Astrocyte of the cerebellum (primary cell): ENCODE results near the gene APOH.

Source experiments
- DNase-seq: peaks from one replicate; pipeline ENCODE4 v3.0.0-alpha.2; 2011; ENCODE audit warnings: low read depth
- H3K4me3 ChIP-seq: 2 replicates; pipeline ENCODE4 v1.5.1; 2011; ENCODE audit warnings: mild to moderate bottlenecking, low read depth, low read length, moderate library complexity
- in situ Hi-C: cut with HindIII; loops from 2 replicates; pipeline ENCODE4 v1.10.0; 2017; ENCODE audit warnings: low sequenced_read_pairs
- TF ChIP-seq, protein P1 (sequence below): IDR thresholded peaks from 2 replicates; pipeline ENCODE4 v1.5.1; 2012; ENCODE audit warnings: low read length, low read depth, moderate library complexity, mild to moderate bottlenecking; ENCODE audit errors: missing control alignments

APOH gene

DNA sequence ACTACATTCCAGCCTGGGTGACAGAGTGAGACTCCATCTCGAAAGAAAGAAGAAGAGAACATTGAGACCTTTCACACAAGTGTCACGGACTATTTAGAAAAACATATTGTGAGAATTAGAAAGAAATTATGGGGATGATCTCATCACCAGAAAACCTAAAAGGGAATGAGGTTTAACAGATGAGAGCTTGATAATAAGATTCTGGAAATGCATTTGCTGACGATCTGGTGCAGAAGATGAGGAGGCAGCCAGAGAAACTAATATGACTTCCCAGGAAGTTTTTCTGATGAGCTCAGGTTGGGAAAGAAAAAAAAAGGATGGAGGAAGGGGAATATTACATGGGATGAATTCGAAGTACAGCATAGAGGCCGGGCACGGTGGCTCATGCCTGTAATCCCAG is 10.8 kb upstream of the APOH start:
- in situ Hi-C loops, result no loop called here
- TF ChIP-seq, protein P1, sequence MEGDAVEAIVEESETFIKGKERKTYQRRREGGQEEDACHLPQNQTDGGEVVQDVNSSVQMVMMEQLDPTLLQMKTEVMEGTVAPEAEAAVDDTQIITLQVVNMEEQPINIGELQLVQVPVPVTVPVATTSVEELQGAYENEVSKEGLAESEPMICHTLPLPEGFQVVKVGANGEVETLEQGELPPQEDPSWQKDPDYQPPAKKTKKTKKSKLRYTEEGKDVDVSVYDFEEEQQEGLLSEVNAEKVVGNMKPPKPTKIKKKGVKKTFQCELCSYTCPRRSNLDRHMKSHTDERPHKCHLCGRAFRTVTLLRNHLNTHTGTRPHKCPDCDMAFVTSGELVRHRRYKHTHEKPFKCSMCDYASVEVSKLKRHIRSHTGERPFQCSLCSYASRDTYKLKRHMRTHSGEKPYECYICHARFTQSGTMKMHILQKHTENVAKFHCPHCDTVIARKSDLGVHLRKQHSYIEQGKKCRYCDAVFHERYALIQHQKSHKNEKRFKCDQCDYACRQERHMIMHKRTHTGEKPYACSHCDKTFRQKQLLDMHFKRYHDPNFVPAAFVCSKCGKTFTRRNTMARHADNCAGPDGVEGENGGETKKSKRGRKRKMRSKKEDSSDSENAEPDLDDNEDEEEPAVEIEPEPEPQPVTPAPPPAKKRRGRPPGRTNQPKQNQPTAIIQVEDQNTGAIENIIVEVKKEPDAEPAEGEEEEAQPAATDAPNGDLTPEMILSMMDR, result no peak
- no peak for DNase-seq
- no peak overlapping the region for H3K4me3 ChIP-seq

DNA sequence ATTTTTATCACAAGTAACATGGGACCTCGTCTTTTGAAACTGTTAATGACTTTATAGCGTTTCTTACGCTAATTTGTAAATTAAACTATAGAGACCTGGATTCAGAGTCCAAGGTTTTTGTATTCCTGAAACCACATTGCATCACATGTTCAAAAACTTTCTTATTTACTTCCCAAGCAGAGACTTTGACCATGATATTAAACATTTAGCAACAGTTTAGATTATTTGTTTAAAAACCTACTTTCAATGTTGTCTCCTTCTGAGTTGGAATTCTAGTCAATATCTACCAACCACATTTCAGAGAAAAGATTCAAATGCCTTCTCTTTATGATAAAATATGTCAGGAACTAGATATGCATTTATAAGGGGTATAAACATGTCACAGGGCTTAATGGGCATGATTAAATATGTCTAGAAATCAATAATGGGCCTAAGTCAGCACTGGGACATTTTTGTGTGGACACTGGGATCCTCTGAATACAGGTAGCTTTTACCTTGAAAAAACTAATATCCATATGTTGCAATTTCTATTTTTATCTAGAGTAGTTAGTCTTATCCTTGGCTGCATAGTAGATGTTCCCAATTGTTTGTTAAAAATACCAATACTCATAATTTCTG is 6.3 kb upstream of the APOH start:
- no peak for DNase-seq
- TF ChIP-seq, protein P1, result no peak
- in situ Hi-C loops, result no loop called here
- H3K4me3 ChIP-seq, result no peak overlapping the region

DNA sequence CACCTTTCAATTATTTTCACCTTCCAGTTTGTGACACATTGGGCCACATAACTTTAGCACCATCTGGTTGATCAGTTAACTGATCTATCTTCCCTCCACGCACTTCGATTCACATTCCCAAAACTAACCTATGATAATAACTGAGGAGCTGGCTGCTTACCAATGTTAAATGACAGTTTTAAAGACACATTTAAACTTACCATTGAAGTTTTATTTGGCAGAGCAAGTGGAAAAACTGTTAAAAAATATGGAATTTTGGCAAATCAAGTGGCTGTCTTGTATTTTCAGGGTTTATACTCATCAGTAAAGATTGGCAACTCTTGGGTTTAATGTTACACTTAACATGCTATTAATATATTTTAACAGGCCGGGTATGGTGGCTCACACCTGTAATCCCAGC is 5.4 kb upstream of the APOH start:
- in situ Hi-C loops, result loop anchor here (5.0 kb wide), 1 partner anchor 103 kb away; no protein-coding TSS in a partner anchor
- no peak overlapping the region for H3K4me3 ChIP-seq
- DNase-seq, result no peak
- TF ChIP-seq, protein P1, result no peak

DNA sequence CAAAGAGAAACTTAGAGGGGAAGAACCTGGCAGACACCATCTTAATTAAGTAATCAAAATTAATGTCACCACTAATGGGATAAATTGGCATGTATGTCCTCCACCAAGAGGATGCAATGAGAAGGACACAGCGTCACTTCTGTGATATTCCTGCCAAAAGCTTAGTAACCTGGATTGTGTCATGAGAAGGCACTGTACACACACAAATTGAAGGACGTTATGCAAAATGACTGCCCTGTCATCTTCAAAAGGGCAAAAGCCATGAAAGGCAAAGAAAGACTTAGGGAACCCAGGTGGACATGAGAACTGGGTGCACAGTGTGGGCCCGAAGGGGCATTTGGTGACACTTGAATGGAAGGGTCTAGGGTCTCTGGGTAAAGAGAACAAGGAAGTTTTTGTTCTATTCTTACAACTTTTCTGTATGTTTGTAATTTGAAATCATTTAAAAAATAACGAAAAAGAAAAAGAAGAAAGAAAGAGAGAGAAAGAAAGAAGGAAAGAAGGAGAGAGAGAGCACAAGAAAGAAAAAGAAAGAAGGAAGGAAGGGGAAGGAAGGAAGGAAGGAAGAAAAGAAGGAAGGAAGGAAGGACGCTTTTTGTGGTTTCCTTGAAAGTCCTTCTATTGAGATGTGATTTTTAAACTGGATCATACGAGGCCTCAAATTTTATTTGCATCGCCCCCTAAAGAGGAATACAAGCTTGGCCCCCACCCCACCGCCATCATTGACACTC is 4.0 kb upstream of the APOH start:
- in situ Hi-C loops, result loop anchor here (5.0 kb wide), 1 partner anchor 104 kb away; no protein-coding TSS in a partner anchor
- TF ChIP-seq, protein P1, result no peak
- DNase-seq, result no peak
- no peak overlapping the region for H3K4me3 ChIP-seq

DNA sequence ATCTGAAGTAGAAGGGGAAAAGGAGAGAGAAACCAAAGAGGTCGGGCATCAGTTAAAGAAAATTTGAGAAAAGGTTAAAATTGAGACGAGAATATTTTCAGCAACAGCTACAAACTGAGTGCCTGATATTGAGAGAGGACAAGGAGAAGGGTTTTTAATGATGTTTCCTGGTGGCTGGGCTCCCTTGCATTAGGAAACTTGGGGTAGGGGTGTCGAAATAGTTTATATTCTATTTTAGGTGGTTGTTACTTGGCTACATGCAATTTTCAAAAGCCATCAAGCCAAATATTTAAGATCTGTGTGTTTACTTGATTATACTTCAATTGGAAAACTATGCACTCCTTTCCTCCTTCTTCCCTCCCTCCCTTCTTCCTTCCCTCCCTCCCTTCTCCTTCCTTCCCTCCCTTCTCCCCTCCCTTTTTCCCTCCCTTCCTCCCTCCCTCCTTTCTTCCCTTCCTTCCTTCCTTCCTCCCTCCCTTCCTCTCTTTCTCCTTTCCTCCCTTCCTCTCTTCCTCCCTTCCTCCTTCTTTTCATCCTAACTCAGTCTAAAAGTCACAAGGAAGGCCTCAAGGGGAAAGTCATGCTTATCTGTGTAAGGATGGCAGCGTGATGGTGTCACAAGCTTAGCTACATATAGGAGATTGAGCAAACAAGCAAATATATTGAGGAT is 1.8 kb upstream of the APOH start:
- in situ Hi-C loops, result loop anchor here (5.0 kb wide), 1 partner anchor 106 kb away; no protein-coding TSS in a partner anchor
- no peak overlapping the region for H3K4me3 ChIP-seq
- TF ChIP-seq, protein P1, result no peak
- DNase-seq, result no peak

DNA sequence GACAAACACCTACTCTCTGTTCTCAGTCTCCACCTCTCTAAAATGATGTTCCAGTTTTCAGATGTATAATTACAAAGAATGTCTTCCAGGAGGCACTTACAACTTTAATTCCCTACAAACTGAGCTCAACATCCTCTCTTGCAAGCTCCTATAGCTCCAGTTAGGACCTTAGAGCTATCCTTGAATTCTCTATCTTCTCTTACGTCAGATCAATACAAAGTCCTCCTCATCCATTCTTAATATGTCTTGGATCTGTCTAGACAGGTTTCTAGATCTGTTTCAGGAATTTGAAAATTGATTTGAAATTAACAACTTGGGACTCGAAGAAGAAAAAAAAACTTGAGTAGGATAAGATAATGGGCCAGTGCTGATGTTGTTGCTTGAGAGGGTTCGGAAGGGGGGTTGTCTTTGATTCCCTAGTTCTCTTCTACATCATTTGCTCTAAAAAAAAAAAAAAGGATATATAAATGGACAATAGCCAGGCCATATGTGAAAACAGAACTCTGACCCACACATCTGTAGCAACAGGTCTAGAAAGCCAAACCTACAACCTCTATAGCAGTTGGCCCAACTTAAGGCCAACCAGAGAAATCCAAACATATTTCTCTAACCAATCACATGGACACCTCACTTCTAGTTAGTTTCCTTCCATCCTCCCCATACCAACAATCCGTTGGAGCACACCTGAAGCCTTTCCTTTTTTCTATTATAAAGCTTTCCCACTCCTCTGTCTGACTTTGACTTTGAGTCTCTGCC is 746 bp upstream of the APOH start:
- DNase-seq, result no peak
- in situ Hi-C loops, result loop anchor here (5.0 kb wide), 1 partner anchor 107 kb away; no protein-coding TSS in a partner anchor
- H3K4me3 ChIP-seq, result no peak overlapping the region
- TF ChIP-seq, protein P1, result no peak
